Left renal cortex interstitium (tissue), 4 donors: ENCODE results near the gene LSAMP. TPM values are rescaled to one million over a fixed set of nuclear protein-coding genes. Genes with fewer than 3 reads are reported as not detected.
"Not testable (repeated sequence)": the region's sequence is repeated elsewhere in the genome, so short reads cannot be mapped to it uniquely, and the experiment has no call there.

Source experiments
- DNase-seq, 4 donors: peaks; one replicate each; pipeline ENCODE4 v3.0.0-alpha.2; 2013; ENCODE audit warnings: low read depth in 4 of 4, low spot score in 2 of 4, missing footprints in 1 of 4
- polyA plus RNA-seq, 4 donors: library from polyadenylated mRNA; unstranded; fragments of 120-200 nt; gene quantifications; one replicate each; pipeline ENCODE4 v1.2.1, GENCODE V29; 2013; ENCODE audit not compliant: insufficient read length in 4 of 4

The LSAMP gene
- polyA plus RNA-seq, 4 donors = 11.7 to 15.4 (median 14.3) TPM

GRCh38 chr3:116253511-116253910, 191.8 kb downstream of the LSAMP start:
- no peak for DNase-seq

GRCh38 chr3:116247605-116248004, 197.7 kb downstream of the LSAMP start:
- no peak for DNase-seq

- DNase-seq = no peak
Measured at GRCh38 chr3:116246406-116246980, 198.8 kb downstream of the LSAMP start.

- no peak for DNase-seq
Measured at GRCh38 chr3:116242825-116243224, 202.5 kb downstream of the LSAMP start.

- no peak for DNase-seq
Measured at GRCh38 chr3:116241677-116242076, 203.6 kb downstream of the LSAMP start.

GRCh38 chr3:116240261-116240660, 205.0 kb downstream of the LSAMP start:
- DNase-seq = no peak

GRCh38 chr3:116238846-116239565, 206.3 kb downstream of the LSAMP start:
- DNase-seq = no peak

- no peak for DNase-seq
Measured at GRCh38 chr3:116233711-116234357, 211.5 kb downstream of the LSAMP start.

GRCh38 chr3:116230431-116231020, 214.8 kb downstream of the LSAMP start:
- DNase-seq = no peak

- no peak for DNase-seq
Measured at GRCh38 chr3:116226266-116226665, 219.0 kb downstream of the LSAMP start.

- DNase-seq = no peak
Measured at GRCh38 chr3:116216761-116217160, 228.5 kb downstream of the LSAMP start.

- DNase-seq = no peak
Measured at GRCh38 chr3:116211901-116212300, 233.4 kb downstream of the LSAMP start.

- not testable (repeated sequence) for DNase-seq
Measured at GRCh38 chr3:116208830-116209229, 236.5 kb downstream of the LSAMP start.

- no peak for DNase-seq
Measured at GRCh38 chr3:116200956-116201690, 244.2 kb downstream of the LSAMP start.

GRCh38 chr3:116199063-116199462, 246.2 kb downstream of the LSAMP start:
- no peak for DNase-seq

GRCh38 chr3:116198087-116198486, 247.2 kb downstream of the LSAMP start:
- no peak for DNase-seq

GRCh38 chr3:116192464-116192863, 252.8 kb downstream of the LSAMP start:
- no peak for DNase-seq

GRCh38 chr3:116191409-116191808, 253.9 kb downstream of the LSAMP start:
- DNase-seq = no peak

- DNase-seq = no peak
Measured at GRCh38 chr3:116190095-116190494, 255.2 kb downstream of the LSAMP start.

GRCh38 chr3:116188231-116188785, 257.0 kb downstream of the LSAMP start:
- no peak for DNase-seq

GRCh38 chr3:116186049-116186448, 259.2 kb downstream of the LSAMP start:
- no peak for DNase-seq
